NCI-H2107 treated with DMSO at 0.1 percent for 48 hours (cell line): ENCODE data around the gene EFHC1.
A peak's percentile ranks its signal among the peaks of the same experiment; 100 is the strongest.

Experiments used
- DNase-seq: peaks from one replicate; lab custom pipeline; 2025; ENCODE audit not compliant: unreplicated experiment; lab: John Stamatoyannopoulos, UW

The EFHC1 gene

DNA sequence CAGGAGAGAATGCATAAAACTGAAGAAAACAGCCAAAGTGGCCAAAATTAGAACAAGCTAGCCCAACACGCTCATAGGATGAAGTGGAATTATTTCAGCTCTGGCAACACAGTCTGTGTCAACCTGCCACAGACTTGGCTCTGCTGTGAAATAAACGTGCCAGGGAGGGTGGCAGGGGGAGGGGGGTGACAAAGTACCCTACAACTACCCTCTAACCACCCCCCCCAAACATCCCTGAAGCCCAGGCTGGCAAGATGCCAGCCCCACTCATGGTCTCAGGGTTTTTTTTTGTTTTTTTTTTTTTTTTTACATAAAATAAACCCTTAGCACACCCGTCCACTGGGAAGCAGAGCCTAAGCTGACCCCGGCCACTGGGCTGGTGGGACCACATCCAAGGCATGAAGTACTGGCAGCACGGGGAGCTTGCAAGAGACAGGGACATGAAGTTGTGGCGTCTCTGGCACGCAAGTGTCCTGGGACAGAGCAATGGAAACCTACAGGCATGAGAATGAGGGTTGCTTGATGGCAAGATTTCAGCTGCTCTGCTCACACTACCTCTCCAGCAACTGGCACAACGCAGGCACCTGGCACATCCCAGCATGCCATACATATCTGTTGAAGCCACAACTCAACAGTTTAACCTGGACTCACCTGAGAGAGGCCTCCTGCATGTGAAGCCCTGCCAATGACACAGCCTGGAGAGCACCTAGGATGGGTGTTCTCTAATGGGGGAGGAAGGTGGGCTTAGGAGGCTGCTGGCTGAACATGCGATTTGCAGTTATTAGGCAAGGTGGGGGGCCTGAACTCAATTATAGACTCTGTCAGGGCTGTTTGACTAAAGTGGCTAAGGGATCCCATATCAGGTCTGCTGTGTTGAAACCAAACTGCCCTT is 80.3 kb downstream of the EFHC1 start:
- DNase-seq: no peak

DNA sequence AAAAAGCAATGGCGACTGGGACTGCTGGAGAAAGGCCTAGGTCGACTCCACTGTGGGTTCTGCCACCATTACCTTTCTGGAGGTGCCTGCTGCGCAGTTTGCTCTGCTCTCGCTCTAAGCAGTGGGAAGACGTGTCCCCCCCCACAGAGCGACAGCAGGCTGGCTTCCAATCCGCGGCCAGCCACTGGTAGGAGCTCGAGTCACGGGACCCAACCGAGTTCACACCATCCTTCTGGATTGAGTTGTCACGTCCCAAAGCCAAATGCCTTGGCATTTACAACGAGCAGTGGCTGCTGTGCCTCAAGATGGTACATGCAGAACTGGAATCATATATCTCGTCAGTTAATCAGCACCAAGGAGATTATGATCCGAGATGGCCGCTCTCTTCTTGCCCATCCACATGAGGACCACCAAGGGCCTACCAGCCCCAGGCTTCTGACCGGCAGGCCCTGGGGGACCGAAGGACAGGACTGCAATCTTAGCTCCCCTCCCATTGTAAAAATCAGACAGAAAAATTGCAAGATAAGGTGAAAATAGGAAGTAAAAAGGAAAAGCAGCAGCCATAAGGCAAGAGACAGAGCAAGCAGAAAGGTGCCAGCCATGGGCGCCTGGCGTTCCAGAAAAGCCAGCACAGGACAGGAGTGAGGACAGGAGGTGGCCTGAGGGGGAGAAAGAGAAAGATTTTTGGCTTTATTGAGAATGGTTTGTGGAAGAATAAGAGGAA is 82.3 kb downstream of the EFHC1 start:
- DNase-seq: no peak

DNA sequence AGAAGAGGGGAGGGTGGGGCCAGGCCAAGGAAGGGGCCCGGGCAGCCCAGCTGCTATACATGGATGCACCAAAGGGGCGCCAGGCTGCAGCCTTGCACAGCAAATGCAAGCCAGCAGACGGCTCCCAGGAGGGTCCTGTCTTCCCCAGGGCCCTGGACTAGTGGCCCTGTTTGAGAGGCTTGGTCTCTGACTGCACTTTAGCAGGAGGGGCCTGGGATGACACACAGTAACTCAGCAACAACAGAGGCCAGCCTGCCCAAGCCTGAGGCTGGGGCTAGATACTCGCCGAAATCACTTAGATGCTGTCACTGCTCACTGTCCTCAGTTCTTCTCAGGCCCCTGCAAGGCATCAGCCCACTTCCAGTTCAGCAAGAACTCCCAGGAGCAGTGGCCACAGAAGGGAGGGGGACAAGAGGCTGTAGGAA is 83.2 kb downstream of the EFHC1 start:
- DNase-seq: no peak

DNA sequence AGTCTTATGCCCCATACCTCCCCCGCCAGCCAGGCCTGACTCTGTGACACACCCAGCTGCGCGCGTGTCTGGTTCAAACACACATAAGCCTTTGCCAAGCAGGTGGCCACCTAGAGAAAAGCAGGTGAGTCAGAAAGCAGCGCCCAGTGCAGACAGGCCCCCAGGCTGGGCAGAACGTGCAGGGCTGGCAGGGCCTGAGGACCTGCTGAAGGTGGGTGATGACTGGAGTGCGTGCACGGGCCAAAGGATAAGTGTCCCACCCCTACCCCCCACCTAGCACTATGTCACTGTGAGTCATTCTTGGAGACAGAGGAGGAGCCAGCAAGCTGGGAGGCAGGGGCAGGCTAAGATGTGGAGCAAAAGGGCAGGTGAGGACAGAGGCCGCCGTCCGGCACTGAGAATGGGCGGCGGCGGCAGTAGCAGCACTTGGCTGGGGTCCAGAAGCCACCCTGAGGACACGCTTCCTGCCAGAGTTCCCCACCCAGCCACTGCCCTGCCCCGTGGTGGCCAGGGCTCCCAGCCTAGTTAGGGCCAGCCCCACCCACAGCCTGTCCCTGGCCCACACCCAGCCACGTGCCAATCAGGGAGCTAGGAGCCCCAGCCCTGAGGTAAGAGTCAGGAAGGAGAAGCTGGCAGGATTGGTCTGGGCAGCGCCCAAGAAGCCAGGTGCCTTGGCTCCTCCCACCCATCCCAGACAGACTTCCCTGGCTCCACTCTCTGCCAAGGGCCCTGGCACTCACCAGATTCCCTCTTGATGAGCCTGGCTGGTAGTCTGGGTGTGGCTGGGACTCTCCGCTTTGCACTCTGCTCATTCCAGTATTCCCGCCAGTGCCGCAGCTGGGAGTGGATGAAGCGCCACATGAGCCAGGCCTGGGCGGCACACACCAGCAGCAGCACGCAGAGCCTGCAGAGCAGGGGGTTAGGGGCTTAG is 84.0 kb downstream of the EFHC1 start:
- peak; percentile 43 for DNase-seq

DNA sequence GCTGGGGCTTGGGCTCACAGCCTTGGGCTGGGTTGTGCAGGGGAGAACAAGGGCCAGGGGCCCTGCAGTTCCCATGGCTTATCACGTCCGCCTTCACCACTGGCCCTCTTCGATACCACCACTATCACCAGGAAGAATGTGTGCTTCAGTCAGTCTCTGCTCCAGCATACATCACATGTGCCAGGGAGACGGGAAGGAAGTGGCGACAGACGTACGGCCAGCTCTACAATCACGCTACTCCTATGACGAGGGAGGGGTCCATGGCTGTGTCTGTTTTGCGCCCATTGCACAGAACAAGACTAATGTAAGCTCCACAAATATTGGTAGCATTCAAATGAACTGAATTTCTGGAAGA is 84.6 kb downstream of the EFHC1 start:
- no peak for DNase-seq

DNA sequence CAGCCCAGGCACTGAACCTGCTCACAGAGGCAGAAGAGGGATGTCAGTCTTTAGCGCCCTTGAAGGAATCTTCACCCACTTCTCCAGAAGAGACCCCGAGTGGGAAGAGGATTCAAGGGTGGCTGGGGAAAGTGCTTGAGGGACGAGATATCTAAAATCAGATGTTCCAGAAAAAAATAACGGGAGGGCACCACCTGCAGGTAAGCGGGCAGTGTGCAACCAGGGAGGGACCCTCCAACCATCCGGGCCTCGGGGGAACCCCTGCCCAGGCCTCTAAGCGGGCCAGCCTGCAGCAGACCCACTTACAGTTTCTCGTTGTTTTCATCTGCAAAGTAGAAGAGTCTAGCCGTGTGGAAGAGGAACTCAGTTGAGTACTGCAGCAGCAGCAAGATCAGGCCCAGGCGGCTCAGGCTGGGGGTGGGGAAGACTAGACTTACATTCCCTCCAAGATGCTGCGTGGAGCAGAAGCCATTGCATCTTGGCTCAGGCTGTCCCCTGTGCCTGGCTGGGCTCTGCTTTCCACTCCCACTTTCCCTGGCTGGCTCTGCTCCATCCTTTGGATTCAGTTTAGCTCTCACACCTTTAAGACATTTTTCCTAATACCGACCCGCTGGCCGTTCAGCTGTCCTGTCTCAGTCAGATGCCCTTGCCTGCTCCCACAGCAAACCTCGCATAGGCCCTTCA is 85.7 kb downstream of the EFHC1 start:
- DNase-seq: no peak

DNA sequence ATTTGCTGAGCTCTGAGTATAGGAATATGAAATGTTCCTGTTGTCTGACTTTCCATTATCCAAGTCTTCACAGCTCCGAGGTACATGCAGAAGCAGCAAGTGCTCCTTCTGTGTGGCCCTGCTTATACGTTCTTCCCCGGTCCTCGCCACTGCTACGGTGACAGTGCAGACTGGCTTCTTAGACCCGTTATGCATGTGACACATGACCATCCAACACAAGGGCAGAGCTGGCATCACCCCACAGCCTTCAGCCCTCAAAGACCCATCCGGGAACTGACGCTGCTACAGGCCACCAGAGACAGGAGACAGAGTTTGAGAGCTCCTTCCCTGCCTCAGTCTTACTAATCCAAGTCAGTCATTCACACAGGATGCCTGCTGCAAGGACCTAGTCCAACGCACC is 86.3 kb downstream of the EFHC1 start:
- no peak for DNase-seq

DNA sequence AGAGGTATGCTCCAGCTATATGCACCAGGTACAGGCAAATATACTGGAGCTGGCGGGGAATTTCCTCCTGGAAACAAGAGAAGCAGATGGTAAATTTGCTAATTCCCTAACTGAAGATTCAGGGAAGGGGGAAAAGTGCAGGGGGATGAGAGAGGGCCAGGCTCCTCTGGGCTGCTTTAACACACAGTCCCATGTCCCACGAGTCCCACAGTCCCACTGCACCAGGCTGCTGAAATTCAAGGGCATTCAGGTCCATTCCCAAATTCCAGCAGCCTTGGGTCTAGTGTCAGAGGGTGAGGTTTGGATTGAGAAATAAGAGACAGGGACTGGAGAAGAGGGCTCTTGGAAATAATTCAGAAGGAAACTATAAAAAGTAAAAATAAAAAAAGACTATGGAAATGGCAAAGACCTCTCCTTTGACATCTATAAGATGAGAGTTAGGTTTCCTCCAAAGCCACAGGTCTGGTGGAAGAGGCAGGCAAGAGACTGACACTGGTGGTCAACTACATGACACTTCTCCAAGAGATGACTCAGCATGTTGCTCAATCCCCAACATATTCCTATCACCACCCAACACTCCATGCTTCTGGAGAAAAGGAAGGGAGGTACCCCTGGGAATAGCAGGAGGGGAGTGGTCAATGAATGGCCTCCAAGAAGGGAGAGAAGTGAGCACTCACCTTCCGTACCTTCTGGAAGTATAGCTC is 87.6 kb downstream of the EFHC1 start:
- no peak for DNase-seq

DNA sequence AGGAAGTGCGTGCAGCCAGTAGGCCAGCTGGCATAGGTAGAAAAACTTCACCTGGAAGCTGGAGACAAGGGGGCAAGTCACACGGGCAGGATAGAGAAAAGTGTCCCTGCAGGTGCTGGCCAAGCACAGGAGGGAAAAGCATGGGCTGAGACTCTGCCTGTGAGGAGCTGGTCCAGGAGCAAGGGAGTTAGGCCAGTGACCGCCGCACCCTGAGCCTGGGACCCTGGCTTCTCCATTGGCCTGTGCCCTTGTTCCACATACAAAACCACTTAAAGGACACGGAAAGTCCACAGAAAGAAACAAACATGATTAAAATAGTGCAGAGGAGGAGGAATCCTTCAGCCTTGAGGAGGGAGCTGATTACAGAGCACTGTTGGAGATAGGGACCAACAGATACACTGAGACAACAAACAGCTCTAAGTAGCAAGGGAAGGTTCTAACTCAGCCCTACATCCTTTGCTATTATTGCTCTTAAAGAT is 88.2 kb downstream of the EFHC1 start:
- DNase-seq: no peak

DNA sequence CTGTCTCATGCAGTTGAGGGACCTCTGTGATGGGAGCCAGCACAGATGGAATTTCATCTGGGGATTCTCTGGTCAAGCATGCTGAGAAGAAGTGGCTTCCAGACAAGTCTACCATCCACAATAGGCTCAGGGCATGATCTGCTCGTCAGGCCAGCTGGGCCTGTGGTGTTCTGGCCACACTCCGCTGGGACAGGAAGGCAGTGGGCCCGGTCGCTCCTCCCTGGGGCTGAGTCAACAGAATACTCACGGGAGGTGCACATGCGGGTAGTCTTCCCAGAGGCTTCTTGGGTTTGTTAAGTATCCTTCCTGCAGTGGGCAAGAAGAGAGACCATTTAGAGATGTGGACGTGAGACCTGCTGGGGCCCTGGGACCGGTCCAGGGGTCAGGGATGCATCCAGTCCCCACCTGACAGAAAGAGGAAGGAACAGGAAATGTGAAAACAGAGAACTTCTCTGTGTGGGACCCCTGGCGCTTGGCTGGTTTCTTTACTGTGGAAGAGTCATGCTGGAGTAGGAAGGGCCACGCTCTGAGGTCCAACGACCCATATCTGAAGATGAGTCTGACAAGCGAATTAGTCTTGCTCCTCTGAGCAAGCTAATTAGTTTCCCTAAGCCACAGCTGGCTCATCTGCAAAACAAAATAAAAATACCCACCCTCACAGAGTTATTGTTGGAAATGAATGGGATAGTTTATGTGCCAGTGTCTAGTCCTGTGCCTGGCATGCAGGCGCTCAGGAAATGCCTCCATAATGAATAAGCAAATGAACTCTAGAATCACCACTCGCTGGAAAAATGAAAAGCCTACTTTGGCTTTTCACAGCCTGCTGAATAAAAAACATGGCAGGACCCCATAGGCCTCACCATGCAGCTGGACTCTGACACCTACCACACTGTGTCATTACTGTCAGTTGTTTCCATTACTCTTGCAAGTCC is 89.4 kb downstream of the EFHC1 start:
- DNase-seq: no peak

DNA sequence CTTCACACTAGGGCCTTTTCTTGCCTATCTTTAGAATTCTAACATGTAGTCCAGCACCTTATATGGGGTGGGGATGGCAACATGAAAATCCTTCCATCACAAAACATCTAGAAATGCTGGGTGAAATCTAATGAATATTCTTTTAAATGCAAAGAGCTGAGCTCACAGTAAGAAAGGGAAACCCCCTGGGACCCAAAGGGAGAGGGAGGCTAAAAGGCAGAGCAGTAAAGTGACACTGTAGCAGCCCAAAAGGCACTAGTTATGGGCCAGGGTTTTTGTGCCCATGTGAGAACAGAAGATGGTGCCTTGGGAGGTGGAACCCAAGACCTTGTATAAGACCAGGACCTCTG is 90.0 kb downstream of the EFHC1 start:
- no peak for DNase-seq

DNA sequence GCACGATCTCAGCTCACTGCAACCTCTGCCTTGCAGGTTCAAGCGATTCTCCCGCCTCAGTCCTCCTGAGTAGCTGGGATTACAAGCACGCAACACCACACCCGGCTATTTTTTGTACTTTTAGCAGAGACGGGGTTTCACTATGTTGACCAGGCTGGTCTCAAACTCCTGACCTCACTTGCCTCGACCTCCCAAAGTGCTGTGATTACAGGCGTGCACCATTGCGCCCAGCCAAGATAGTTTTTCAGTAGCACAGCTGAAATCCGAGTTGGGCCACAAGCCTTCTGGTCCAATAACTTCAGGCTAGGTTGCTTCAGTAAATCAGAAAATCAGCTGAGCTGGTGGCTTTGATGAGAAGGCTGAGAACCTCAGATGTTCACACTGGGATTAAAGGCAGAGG is 91.0 kb downstream of the EFHC1 start:
- no peak for DNase-seq

DNA sequence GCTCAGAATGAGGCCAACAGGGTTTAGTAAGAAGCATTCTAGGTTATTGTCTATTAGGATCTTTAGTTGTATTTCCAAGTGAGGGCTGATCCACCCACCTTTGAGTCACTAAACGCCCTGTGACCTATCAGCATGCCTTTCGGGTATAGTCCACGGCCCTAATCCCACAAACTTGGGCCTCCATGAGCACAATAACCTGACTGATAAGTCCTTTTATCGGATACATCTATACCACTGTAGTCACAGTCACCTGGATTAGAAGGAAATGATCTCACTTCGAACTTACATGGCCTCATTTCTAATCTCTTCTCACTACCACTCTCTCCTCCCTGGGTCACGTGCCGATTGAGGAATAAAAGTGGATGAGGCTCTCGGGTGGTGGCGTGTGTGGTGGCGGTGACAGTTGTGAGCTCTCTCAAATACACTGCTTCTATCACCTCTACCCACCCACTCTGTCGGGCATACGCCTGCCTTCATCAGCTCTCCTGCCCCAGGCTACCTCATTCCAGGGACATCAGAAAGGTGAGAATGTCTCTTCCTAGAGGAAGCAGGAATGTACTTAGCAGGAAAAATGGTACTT is 91.5 kb downstream of the EFHC1 start:
- no peak for DNase-seq

DNA sequence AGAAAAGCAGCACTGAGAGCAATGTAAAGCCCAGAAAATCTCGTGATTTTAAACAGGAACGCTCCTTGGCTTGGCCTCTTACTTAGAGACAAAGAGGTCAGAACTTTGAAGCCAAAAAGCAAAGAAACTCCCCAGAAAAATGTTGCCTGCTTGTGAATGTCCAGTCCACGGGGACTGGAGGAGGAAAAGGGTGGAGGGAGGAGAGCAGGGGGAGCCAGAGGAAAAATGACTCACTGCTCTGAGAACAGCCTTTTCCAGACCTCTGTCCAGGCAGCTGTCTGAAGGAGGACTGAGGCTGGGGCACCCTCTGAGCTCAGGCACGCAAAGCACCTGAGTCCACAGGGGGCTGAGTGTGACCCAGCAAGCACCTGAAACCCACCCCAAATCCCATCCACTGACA is 92.1 kb downstream of the EFHC1 start:
- no peak for DNase-seq

DNA sequence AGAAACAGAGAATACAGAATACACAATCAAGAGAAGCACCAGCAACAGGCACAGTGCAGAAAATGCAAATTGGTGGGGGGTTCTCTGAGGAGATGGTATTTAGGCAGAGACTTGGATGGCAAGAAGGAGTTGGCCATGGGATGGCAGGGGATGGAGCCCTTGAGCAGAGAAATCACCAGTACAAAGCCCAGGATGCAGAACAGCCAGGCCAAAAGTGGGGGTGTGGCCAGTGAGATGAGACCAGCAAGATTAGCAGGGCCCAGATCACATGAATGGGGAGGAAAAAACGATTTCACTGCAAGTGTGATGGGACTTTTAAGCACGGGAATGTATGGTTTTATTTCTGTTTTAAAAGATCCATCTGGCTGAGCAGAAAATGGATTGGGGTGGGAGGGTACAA is 93.3 kb downstream of the EFHC1 start:
- no peak for DNase-seq

DNA sequence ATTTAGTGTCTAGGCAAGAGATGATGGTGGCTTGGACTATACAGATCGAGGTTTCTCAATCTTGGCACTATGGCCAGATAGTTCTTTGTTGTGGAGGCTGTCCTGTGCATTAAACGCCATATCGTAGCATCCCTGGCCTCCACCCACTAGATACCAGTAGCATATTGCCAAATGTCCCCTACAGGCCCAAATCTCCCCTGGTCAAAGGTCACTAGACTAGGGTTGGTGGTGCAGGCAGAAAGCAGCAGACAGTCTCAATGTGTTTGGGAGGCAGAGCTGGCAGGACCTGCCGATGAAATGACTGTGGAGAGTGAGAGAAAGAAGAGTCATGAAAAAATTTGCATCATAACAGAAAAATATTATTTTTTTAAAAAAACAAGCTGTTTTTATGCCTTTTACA is 93.8 kb downstream of the EFHC1 start:
- no peak for DNase-seq

DNA sequence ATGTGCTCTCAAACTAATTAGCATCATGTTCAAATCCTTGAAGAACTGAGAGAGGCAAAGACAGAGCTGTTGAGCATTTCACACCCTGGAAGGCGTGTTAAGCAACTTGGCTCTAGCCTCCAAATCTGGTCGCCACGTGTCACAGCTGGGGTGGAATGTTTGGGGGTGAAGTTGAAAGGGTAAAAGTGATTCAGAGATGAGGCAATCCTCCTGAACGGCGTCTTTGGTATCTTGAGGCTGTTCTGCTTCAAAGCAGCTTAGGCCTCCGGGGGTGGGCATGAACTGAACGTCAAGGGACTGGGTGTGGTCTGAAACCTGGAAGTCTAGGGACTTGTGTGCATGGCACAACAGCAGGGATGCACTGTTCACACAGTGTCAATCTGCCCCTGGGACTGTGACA is 94.4 kb downstream of the EFHC1 start:
- DNase-seq: no peak

DNA sequence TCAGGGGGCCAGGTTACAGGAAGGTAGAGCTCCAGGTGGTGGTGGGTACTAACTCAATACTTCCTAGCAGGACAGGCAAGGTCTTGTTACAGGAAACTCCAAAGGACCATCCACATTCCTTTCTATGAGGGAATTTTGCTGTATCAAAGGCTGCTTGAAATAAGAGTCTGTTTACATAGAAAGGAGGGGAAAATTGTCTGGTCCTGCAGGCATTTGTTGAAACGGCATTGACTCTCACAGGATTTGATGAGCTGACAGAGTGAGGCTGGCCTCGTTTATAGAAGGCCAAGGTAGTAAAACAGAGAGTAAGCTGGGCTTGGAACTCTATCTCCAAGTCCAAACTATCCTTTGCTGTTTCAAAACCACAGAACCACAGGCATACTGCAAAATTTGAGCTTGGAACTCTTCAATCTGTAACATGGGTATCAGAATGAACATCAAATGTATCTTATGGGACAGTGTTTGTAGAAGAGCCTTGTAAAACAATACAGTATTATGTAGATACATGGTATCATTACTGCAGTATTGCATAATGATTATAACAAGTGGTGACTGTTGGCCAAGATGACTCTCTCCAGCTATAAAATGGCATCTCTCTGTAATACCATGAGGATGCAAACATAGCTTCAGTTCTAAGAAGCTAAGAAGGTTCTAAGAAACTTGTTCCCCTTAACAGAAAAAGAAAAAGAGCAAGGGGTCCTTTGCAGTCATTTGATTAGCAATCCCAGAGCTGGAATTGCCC is 95.2 kb downstream of the EFHC1 start:
- no peak for DNase-seq
